HG02763 (cell line): ENCODE measurements around the gene PPCS.
A peak's percentile ranks its signal among the peaks of the same experiment; 100 is the strongest.

Source experiments
- ATAC-seq: cut with Tn5 transposase; IDR thresholded peaks from one replicate; pipeline ENCODE4 v1.9.1; 2021; ENCODE audit warnings: mild to moderate bottlenecking, moderate library complexity; ENCODE audit not compliant: unreplicated experiment

Gene PPCS

GRCh38 chr1:42456010-42456753 is at the start of gene PPCS, which contains the start of gene ZMYND12:
PPCS (plus strand) TSS chr1:42456543; CDS start chr1:42456566, 23 bp downstream.
ZMYND12 (minus strand) TSS chr1:42456022; CDS start chr1:42455997, 25 bp downstream.
- ATAC-seq: peak; percentile 81

GRCh38 chr1:42414551-42415496 is 41.5 kb upstream of the PPCS start:
- no peak for ATAC-seq

- ATAC-seq: no peak
Measured at GRCh38 chr1:42417166-42417565, 39.2 kb upstream of the PPCS start.

GRCh38 chr1:42418516-42418915 is 37.8 kb upstream of the PPCS start:
- ATAC-seq: no peak

- no peak for ATAC-seq
Measured at GRCh38 chr1:42419126-42419821, 37.1 kb upstream of the PPCS start.

- ATAC-seq: no peak
Measured at GRCh38 chr1:42420121-42420520, 36.2 kb upstream of the PPCS start.

- ATAC-seq: no peak
Measured at GRCh38 chr1:42420911-42421585, 35.3 kb upstream of the PPCS start.

- ATAC-seq: no peak
Measured at GRCh38 chr1:42422737-42423136, 33.6 kb upstream of the PPCS start.

- no peak for ATAC-seq
Measured at GRCh38 chr1:42423681-42424080, 32.7 kb upstream of the PPCS start.

GRCh38 chr1:42424201-42424600 is 32.1 kb upstream of the PPCS start:
- no peak for ATAC-seq

- no peak for ATAC-seq
Measured at GRCh38 chr1:42427240-42427639, 29.1 kb upstream of the PPCS start.

GRCh38 chr1:42429603-42430002 is 26.7 kb upstream of the PPCS start:
- no peak for ATAC-seq

- ATAC-seq: no peak
Measured at GRCh38 chr1:42430286-42431135, 25.8 kb upstream of the PPCS start.

GRCh38 chr1:42431514-42431913 is 24.8 kb upstream of the PPCS start:
- no peak for ATAC-seq

GRCh38 chr1:42432714-42433113 is 23.6 kb upstream of the PPCS start:
- ATAC-seq: no peak

GRCh38 chr1:42433369-42433768 is 23.0 kb upstream of the PPCS start:
- no peak for ATAC-seq

GRCh38 chr1:42434340-42434739 is 22.0 kb upstream of the PPCS start:
- no peak for ATAC-seq

- no peak for ATAC-seq
Measured at GRCh38 chr1:42439940-42440339, 16.4 kb upstream of the PPCS start.

GRCh38 chr1:42442662-42443061 is 13.7 kb upstream of the PPCS start:
- ATAC-seq: no peak

GRCh38 chr1:42449256-42449655 is 7.1 kb upstream of the PPCS start:
- no peak for ATAC-seq
